H1 (cell line): ENCODE data around the gene TRIM45.

Source experiments
- CTCF ChIP-seq, 3 experiments: IDR thresholded peaks; 1 replicate in 2 of 3; 2 replicates in 1 of 3; pipeline versions ENCODE4 v1.5.1 to v1.6.1; 2011; ENCODE audit warnings: low read length in 3 of 3, mild to moderate bottlenecking in 3 of 3, inconsistent platforms in 2 of 3, low read depth in 1 of 3, moderate library complexity in 1 of 3; ENCODE audit not compliant: insufficient read depth in 1 of 3; ENCODE audit errors: control extremely low read depth in 1 of 3
- EP300 ChIP-seq, 2 experiments: IDR thresholded peaks; 1 replicate in 1 of 2; 2 replicates in 1 of 2; pipeline ENCODE4 v1.6.1; 2011 to 2012; ENCODE audit warnings: low read depth in 2 of 2, low read length in 2 of 2, mild to moderate bottlenecking in 2 of 2, borderline replicate concordance in 1 of 2, inconsistent platforms in 1 of 2, moderate library complexity in 1 of 2
- EZH2 ChIP-seq: fragments of 200-600 bp; sonication (generic); IDR thresholded peaks from 2 replicates; pipeline ENCODE4 v1.7.1; 2012; ENCODE audit warnings: low read depth, mild to moderate bottlenecking, moderate library complexity, low read length, inconsistent platforms; ENCODE audit not compliant: severe bottlenecking
- FOSL1 ChIP-seq: IDR thresholded peaks from 2 replicates; pipeline ENCODE4 v1.6.1; 2011; ENCODE audit warnings: mild to moderate bottlenecking, low read depth, low read length, moderate library complexity; ENCODE audit not compliant: insufficient read depth
- MAX ChIP-seq: IDR thresholded peaks from 2 replicates; pipeline ENCODE4 v1.6.1; 2012; ENCODE audit warnings: inconsistent platforms
- POLR2AphosphoS5 ChIP-seq: IDR thresholded peaks from 2 replicates; pipeline ENCODE4 v1.6.1; 2011; ENCODE audit warnings: low read depth, low read length
- SIRT6 ChIP-seq: IDR thresholded peaks from one replicate; pipeline ENCODE4 v1.7.1; 2012; ENCODE audit warnings: low read length, inconsistent platforms
- SIX5 ChIP-seq: IDR thresholded peaks from 2 replicates; pipeline ENCODE4 v1.6.1; 2011; ENCODE audit warnings: mild to moderate bottlenecking, low read depth, low read length

GRCh38 chr1:117068580-117068979, 53.0 kb downstream of the TRIM45 start:
- no peak for TF ChIP-seq FOSL1
- TF ChIP-seq MAX: no peak
- TF ChIP-seq EP300 (IDR thresholded peaks at IDR 0.05; ENCODE audit: borderline replicate concordance in 1 of 2, low read depth in 2 of 2, low read length in 2 of 2): no peak
- TF ChIP-seq POLR2AphosphoS5: no peak
- TF ChIP-seq SIRT6: no peak
- TF ChIP-seq EZH2: no peak
- TF ChIP-seq SIX5: no peak
- TF ChIP-seq CTCF (IDR thresholded peaks at IDR 0.05; ENCODE audit: control extremely low read depth in 1 of 3, insufficient read depth in 1 of 3, low read depth in 1 of 3, low read length in 3 of 3): no peak
